NCI-H82 (cell line): ENCODE measurements around the gene NMT2.
A peak's percentile ranks its signal among the peaks of the same experiment; 100 is the strongest.

Experiments
- DNase-seq: peaks from one replicate; lab custom pipeline; 2025; lab: John Stamatoyannopoulos, UW

Gene NMT2

DNA sequence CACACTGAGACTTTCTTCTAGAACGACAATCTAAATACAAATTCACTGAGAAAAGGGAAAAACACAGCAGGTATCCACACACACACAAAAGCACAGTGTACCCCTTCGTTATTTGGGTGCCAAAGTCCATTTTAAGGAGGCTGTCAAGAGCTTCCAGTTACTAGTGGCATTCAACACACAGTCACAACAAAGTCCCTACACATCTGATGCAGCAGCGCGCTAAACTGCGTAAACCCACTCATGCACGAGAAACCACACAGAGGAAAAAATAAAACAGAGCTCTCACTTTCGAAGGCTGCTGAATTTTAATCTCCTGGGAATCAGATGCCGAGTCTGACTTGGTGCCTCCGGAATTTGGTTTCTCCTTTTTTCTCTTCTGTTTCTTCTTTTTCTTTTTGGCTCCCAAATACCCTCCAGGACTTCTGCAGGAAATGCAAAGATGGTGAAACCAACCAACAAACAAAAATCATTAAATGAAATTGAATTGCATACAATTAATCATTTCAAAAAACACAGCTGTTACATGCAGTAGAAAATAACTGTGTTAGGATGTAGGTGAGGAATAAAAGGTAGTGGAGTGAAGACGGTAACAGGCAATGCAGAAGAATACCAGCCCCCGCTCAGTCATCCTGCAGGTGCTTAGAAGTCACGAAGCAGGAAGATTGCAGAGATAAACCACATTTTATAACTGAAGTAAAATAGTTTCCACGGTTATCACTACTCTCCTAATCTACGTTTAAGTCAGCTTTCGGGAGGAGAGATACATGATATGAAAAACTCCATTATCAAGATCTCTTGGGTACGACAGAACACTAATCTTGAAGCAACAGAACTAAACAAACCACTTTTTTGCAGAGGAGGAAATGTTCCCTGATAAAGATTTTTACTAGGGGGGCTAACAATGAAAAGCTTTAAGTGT, 27.1 kb downstream of the NMT2 start:
- DNase-seq, result peak; percentile 39

DNA sequence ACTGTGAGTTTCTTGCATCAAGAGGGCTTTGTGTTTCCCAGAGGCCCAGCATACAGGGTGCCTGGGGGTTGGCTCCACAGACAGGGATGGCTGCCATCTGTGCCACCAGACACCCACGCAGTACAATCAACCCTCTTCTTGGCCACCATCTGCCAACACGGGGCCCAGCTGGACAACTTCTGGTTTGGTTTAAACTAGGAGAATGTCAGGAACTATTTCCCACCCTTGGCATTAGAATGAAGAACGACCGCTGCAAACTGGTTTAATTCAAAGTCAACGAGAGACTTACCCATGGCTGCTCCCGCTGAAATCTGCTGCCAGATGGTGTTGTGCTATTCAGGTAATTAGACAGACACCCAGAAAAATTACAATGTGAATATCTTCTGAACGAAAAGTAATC, 27.8 kb downstream of the NMT2 start:
- DNase-seq, result peak; percentile 69

DNA sequence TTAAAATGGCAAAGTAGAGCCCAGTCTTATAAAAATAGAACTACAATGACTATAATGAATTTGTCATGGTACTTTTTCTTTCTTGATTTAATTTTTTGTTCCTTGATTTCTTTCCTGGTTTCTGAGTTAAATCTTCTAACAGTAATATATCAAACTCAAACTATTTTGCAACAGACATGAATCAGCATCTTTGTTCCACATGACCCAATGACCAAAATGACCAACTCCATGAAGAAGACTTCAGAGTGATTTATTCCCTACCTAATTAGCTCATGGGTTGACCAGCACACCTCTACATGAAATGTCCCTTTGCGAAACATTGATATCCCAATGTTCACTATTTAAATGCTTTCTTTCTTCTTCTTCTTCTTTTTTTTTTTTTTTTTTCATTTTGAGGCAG, 30.9 kb downstream of the NMT2 start:
- no peak for DNase-seq

DNA sequence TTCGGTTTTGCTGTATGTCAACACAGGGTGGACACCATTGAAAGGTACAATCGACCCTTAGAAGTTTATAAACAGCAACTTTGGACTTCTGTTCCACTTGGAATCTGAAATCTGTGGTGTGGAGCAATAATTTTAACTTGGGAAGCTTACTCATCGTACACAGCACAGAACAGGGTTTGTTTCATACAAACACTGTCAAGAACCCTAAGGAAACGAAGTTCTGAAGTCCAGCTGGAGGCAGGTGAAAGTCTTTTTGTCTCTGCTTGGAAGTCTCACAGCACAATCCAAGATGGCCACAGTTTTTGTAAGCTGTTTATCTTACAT, 31.5 kb downstream of the NMT2 start:
- no peak for DNase-seq

DNA sequence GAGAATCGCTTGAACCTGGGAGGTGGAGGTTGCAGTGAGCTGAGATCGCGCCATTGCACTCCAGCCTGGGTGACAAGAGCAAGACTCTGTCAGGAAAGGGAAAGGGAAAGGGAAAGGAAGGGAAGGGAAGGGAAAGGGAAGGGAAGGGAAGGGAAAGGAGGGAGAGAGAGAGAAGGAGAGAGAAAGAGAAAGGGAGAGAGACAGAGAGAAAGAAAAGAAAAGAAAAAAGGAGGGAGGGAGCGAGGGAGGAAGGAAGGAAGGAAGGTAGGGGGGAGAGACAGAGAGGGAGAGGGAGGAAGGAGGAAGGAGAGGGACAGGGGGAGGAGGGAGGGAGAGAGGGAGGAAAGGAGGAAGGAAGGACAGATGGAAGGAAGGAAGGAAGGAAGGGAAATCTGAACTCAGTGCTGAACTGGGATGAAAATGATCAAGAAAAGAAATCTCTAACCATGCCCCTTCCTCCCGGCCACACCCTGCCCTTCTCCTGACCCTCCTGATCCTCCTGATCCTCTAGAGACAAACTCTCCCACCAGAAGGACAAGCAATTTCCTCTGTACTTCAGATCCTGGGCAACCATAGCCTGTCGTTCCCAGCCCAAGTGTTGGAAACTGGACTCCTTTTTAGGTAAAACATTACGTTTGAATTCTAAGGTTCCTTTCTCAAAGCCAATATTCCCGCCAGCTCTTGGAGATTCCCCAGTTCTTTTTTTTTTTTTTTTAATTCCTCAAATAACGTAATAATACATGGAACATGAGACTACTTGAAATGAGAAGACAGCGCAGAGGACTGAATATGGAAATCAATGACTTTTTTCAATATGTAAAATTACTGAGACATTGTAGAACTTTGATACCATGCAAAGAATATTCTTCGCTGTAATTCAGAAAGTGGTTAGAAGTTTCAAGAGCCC, 32.1 kb downstream of the NMT2 start:
- DNase-seq, result no peak

DNA sequence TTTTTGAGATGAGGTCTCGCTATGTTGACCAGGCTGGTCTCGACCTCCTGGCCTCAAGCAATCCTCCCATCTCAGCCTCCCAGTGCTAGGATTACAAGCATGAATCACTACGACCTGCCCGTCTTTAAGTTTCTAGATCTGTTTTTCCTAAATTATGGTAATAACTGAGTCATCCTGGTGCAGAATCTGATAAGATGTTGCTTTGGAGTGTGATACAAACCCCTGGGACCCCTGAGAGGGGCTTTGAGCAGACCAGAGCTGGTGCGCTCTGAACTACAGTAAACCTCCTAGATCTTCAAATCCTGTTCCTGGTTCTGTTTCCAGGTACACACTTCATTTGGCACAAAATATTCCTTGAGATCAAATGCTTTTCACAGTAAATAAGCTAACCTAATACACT, 37.2 kb downstream of the NMT2 start:
- DNase-seq, result no peak

DNA sequence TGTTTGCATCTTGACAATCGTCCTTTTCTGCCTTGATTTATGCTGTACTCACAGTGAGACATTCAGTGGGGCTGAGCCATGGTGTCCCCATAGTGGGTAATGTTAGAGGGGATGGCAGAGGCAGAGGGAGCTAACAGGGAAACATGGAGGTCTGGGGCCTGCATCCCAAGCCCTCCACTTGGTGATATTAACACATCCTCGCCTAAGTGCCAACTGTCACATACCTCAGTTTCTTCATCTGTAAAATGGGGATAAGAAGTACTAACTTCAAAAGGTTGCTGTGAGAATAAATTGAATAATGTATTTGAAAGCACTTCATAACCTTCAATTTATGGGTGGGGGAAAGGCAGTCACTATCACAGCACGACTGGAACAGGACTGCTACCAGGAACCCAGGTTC, 43.6 kb downstream of the NMT2 start:
- DNase-seq, result no peak

DNA sequence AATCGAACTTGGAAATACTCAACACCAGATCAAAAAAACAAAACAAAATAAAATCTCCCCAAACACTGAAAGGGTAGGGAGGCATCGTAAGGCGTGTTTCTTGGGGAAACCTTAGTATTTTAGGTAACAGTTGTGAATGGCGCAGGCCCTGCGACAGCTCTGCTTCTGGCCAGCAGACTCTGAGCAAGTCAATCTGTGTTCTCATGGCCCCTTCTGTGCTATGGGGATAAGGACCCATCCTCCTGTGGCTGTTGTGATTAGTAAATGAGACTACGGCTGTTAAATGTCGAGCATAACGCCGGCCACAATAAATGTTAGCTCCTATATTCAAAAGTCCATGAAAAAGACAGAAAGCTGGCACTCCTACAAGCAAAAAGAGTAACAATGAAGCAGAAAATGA, 44.3 kb downstream of the NMT2 start:
- no peak for DNase-seq

DNA sequence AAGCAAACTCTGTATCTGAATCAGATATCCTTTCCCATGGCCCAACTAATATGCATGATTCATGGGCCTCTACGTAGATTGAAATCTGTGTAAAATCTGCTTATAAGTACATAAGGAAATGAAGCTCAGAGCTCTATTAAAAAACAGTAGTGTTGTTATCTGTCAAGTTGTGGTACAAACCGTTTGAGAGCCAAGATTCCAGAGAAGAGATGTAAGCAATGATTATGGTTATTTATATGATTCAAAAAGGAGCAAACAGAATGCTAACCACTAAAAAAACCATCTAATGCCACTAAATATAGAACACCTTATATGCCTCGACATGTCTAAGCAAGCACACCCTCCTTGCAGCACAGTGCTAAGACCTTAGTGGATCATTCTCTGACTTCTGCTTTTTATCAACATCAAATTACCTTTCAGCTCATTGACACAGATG, 44.7 kb downstream of the NMT2 start:
- no peak for DNase-seq

DNA sequence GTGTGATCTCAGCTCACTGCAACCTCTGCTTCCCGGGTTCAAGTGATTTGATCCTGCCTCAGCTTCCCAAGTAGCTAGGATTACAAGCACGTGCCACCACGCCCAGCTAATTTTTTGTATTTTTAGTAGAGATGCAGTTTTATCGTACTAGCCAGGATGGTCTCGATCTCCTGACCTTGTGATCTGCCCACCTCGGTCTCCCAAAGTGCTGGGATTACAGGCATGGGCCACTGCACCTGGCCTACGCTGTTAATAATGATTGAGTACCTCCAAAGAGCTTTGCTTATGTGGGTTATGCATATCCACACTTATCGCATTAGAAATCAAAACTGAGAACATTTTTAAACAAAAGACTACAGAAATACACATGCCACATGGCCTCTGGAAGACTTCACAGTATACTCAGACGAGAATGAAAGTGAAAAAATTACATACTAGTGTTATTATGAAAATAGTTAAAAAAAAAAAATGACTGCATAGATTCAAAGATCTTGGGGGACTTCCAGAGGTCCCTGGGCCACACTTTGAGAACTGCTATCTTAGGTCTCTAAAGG, 45.9 kb downstream of the NMT2 start:
- DNase-seq, result no peak

DNA sequence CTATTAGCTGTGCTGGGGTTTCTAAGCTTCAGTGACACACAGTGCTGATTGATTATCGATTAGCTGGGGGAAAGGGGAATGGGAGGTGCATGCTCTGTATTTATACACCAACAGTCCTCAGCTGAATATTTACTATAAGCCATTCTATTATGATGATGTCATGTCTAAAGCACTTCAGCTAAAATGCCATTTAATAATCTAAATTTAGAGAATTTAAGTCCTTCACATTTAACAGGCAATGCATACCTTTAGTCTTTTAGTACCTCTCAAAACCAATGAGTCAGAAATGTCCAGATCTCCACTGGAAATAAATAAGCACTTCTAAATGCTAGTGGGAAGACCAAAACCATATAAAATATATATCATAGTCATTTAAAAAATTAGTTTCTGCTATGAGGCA, 46.8 kb downstream of the NMT2 start:
- no peak for DNase-seq

DNA sequence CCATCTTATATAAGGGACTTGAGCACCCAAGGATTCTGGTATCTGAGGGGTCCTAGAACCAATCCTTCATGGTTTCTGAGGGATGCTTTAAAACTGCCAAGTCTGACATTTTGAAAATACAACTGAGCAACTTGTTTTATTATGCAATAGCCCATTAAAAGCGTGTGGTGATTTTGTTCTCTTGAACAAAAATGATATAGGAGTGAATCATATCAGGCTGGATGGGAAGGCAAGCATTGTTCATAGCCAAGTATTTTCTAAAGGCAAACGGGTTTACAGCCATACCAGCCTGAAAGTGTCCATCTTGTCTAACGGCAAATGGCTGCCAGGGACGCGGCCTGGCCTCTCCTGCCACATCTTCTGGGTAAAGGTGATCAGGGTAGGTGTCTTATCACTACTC, 48.0 kb downstream of the NMT2 start:
- no peak for DNase-seq

DNA sequence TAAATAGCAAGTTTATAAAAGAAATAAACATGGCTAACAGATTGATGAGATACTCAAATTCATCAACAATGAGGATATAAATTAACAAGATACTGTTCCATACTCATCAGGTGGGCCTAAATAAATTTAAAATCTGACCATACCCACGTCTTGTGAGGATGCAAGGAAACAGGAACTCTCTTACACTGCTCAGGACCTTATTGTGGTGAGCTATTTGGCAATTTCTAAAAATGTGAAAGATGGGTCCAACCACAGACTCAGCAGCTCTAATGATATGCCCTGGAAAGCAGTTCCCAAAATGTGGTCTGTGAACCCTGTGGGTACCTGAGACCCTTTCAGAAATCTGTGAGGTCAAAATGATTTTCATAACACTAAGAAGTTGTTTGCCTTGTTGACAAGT, 49.9 kb downstream of the NMT2 start:
- DNase-seq, result no peak

DNA sequence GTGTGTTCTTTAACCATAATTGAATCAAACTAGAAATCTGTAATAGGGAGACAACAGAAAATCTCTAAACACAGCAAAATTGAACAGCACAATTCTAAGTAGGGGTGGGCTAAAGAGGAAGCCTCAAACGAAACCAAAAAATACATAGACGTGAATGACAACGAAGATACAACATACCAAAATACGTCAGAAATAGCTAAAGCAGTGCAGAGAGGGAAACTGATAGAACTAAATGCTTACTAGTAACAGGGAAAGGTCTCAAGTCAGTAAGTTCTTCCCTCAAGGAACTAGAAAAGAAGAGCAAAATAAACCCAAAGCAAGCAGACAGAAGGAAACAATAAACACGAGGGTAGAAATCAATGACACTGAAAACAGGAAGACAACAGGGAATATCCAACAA, 52.3 kb downstream of the NMT2 start:
- DNase-seq, result no peak

DNA sequence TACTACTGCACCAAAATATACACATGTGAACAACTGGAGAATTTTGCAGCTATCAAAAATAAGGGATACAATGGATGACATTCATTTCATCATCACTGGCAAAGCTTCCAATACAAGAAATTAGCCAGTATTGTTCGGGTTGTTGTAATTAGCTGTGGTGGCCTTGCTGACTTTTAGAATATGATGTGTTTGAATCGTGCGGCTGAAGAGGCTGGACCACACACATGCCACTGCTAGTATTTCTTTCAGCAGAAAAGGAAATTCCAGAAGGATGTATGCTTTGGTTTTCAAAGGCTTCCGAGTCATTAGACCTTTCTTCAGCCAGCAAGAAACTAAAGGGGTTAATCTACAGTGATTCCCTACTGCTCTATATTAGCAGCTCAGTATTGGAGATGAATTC, 54.7 kb downstream of the NMT2 start:
- no peak for DNase-seq

DNA sequence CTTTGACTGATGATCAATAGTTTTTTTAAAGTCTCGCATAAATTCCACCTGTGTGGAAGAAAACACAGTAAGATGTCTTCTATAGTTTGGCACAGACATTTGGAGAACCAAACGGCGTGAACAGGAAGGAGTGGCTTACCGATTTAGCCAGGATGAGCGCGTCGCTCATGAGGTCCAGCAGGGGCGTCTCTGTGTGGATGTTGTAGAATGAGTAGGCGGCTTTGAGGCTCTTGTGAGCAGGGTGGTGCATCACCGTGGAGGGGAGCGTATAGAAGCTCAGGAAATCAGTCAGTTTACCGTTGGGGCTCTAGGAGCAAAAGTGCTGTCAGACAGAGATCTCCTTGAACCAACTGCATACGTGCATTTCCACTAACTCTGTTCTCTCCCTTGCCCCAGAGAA, 55.8 kb downstream of the NMT2 start:
- no peak for DNase-seq

DNA sequence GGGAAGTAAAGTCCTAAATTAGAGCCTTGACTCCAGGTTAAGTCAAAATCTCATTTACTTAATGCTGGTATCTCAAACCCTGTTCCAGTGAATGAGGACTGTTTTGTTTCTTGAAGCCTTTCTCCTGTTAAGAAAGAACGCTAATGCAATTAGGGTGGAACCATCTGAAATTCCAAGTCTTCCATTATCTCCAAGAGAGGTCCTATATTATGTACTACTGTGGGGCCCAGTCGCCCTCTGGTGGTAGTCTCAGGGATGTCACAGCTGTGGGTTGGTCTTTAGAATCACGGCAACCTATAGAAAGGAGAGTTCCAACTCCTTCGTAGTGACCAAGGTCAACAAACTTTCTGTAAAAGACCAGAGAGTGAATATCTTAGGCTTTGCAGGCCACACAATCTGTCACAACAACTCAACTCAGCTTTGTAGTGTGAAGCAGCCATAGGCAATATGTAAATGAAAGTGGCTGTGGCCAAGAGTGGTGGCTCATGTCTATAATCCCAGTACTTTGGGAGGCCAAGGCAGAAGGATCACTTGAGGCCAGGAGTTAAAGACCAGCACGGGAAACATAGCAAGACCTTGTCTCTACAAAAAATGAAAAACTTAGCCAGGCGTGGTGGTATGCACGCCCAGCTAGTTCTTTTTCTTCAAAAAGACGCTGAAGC, 62.0 kb downstream of the NMT2 start:
- peak; percentile 85 for DNase-seq

DNA sequence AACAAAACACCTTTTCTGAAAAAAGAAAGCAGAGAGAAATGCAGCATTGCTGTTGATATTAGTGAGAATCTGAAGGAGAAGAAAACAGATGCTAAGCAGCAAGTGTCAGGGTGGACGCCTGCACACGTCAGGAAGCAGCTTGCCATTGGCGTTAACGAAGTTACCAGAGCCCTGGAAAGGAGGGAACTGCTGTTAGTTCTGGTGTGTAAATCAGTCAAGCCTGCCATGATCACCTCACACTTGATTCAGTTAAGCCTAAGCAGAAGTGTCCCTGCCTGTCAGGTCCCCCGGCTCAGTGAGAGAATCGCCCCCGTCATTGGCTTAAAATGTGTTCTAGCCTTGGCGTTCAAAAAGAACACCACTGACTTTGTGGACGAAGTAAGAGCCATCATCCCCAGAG, 65.0 kb downstream of the NMT2 start:
- DNase-seq, result no peak

DNA sequence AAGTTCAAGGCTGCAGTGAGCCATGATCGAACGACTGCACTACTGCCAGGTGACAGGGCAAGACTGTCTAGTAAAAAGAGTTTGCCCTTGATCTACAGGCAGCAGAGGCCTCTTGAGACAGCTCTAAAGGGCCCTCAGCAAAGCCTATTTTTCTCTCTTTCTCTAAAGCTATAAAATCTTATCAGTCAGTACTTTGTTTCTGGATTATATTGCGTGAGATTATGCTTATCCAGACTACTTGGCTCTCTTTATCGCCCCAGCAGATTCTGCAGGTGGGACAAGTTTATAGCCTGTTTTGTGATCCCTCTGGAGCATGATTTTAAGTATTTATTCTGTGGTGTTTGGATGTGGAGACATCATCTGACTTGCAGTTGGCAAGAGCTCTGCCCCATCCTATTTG, 68.6 kb downstream of the NMT2 start:
- DNase-seq, result no peak

DNA sequence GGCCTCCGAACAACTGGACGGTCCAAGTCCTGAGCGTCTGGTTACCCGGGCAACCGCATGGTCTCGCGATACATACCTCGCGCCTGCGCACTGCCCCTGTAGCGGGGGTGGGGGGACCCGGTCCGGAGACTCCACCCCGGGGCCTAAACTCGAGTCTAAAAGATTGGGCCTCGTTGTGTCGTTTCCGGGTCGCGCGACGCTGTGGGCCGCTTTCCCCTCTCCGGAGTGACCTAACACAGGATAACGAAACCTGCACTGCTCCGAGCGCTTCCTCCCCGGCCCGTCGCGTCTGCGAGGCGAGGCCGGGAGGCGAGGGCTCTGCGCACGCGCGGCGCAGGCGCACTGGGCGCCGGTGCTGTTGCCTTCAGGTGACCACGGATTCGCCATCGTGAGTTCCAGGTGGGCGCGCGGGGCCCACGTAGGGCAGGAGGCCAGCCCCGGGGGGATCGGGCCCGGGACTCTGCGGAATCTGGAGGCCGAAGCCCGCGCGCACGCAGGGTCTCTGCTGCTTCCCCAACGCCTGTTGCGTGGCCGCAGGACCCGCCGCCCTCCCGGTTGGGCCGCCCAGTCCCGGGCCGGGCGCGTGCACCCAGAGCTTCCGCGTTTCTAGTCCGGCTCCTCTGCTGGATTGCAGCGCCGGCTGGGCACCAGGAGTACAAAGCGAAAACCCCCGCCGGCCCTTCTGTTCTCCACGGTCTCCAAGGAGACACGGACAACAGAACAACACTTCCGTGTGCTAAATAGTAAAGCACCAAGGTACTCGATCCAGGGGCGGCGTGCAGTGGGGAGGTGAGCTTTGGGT, 71.3 kb downstream of the NMT2 start, which contains the start of gene RPP38:
Gene RPP38, plus strand, starts transcription at position 345 of the 802 bp plus-strand sequence. CDS start 5,960 bp downstream, outside the sequence.
- DNase-seq, result peak; percentile 94

DNA sequence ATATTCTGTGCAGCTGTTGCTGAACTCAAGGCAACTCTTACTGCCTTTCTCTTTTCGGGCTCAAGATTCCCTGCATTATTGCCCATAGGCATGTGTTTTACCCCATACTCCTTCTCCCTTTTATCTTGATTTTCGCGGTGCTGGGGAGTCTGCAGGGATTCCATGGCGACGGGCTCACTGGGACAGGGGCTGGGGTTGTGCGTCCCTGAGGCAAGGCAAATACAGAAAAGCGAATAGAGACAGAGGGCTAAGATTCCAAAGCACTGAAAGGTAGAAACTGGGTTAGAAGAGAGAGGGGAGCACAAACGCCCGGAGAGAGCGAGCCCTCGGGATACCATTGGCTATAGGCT, 71.9 kb downstream of the NMT2 start:
- no peak for DNase-seq
